Hepatocyte (in vitro differentiated cells): ENCODE data around the gene HERC6. TPM values are rescaled to one million over a fixed set of nuclear protein-coding genes. Genes with fewer than 3 reads are reported as not detected.
"Not testable (repeated sequence)": the region's sequence is repeated elsewhere in the genome, so short reads cannot be mapped to it uniquely, and the experiment has no call there.

ENCODE experiments used
- DNase-seq: peaks from one replicate; pipeline ENCODE4 v3.0.0-alpha.2; 2016; ENCODE audit warnings: low spot score
- H2AFZ ChIP-seq: fragments of 200-600 bp; sonication (generic); 2 replicates; pipeline ENCODE4 v1.6.0; 2016; ENCODE audit warnings: antibody characterized with exemption, mild to moderate bottlenecking
- H3K27ac ChIP-seq: fragments of 200-600 bp; sonication (generic); 2 replicates; pipeline ENCODE4 v1.5.1; 2016; ENCODE audit warnings: mild to moderate bottlenecking
- H3K27me3 ChIP-seq: fragments of 200-600 bp; sonication (generic); 2 replicates; pipeline ENCODE4 v1.6.1; 2016
- H3K36me3 ChIP-seq: fragments of 200-600 bp; sonication (generic); replicated peaks from 2 replicates; pipeline ENCODE4 v1.5.1; 2016; ENCODE audit warnings: low read depth; ENCODE audit not compliant: insufficient read depth
- H3K4me1 ChIP-seq: fragments of 200-600 bp; sonication (generic); 2 replicates; pipeline ENCODE4 v1.5.1; 2016; ENCODE audit warnings: mild to moderate bottlenecking, moderate library complexity; ENCODE audit not compliant: insufficient read depth
- H3K4me2 ChIP-seq: fragments of 200-600 bp; sonication (generic); 2 replicates; pipeline ENCODE4 v1.6.0; 2016
- H3K4me3 ChIP-seq: fragments of 200-600 bp; sonication (generic); 2 replicates; pipeline ENCODE4 v1.5.1; 2016; ENCODE audit warnings: mild to moderate bottlenecking
- H3K79me2 ChIP-seq: fragments of 200-600 bp; sonication (generic); 2 replicates; pipeline ENCODE4 v1.6.0; 2017; ENCODE audit warnings: mild to moderate bottlenecking
- H3K9me2 ChIP-seq: fragments of 200-600 bp; sonication (generic); replicated peaks from 2 replicates; pipeline ENCODE4 v1.6.0; 2017; ENCODE audit warnings: mild to moderate bottlenecking; ENCODE audit not compliant: insufficient read depth
- H3K9me3 ChIP-seq: fragments of 200-600 bp; sonication (generic); 2 replicates; pipeline ENCODE4 v1.5.1; 2016; ENCODE audit warnings: low read depth, mild to moderate bottlenecking
- H4K20me1 ChIP-seq: fragments of 200-600 bp; sonication (generic); 2 replicates; pipeline ENCODE4 v1.6.0; 2016; ENCODE audit warnings: mild to moderate bottlenecking; ENCODE audit not compliant: insufficient read depth, poor library complexity, severe bottlenecking
- EZH2 ChIP-seq: fragments of 200-600 bp; sonication (generic); IDR thresholded peaks from 2 replicates; pipeline ENCODE4 v1.6.1; 2016; ENCODE audit warnings: antibody characterized with exemption, mild to moderate bottlenecking, borderline replicate concordance
- EZH2phosphoT487 ChIP-seq: fragments of 200-600 bp; sonication (generic); IDR thresholded peaks from one replicate; pipeline ENCODE4 v1.6.1; 2018; ENCODE audit warnings: antibody characterized with exemption, mild to moderate bottlenecking, low read depth, moderate library complexity; ENCODE audit not compliant: unreplicated experiment, severe bottlenecking
- WGBS: methylation state at CpG from one replicate; pipeline ENCODE4 v1.1.6; 2016; ENCODE audit warnings: low lambda C conversion rate; ENCODE audit errors: missing lambda C conversion rate; 5-methylcytosine and 5-hydroxymethylcytosine counted together
- polyA plus RNA-seq: library from polyadenylated mRNA; unstranded; fragments of >200 nt; fragmentation: Nextera tagmentation; extraction: Ambion mirVana; gene quantifications from 2 replicates; pipeline ENCODE4 v1.2.1, GENCODE V29; 2016
- total RNA-seq: library from RNA; depleted of rRNA; stranded (reverse); fragments of >200 nt; gene quantifications from 2 replicates; pipeline ENCODE4 v1.2.3, GENCODE V29; 2014
- TF ChIP-seq, protein P1 (sequence below): fragments of 200-600 bp; sonication (generic); IDR thresholded peaks from 2 replicates; pipeline ENCODE4 v1.5.1; 2016; ENCODE audit warnings: antibody characterized with exemption, mild to moderate bottlenecking; ENCODE audit not compliant: poor library complexity

The HERC6 gene
- total and polyA plus RNA-seq, 2 experiments from 2014 or later = 5.9 to 6.9 TPM

DNA sequence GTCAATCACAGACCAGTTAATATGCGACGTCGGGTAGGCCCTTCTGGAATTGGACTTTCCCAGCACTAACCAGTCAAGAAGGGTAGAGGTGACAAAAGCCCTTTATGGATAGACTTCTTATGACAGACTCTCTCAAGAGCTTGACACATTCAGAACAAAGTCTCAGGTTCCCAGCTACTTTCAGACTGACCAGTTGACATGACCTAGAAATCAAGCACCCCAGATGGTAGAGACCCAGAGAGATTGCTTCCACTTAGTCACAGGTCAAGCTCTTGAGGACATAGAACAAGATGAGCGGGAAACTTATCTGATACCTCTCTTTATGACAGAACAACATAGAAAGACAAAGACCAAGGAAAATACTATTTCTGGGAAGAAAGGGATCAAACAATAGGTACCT, 21.4 kb upstream of the HERC6 start:
- no peaks in the 10 kb centered on the region for H3K9me3 ChIP-seq
- H3K36me3 ChIP-seq = no peaks in the 10 kb centered on the region
- no peak overlapping the region for H3K4me2 ChIP-seq
- 99% methylated on average over 4 of the region's 4 CpGs for WGBS
- H3K4me1 ChIP-seq = no peaks in the 10 kb centered on the region
- DNase-seq = no peak
- no peak overlapping the region for H2AFZ ChIP-seq
- no peak overlapping the region for H3K4me3 ChIP-seq
- no peak overlapping the region for H3K27ac ChIP-seq
- H3K9me2 ChIP-seq = no peaks in the 10 kb centered on the region
- TF ChIP-seq EZH2phosphoT487 (no peak), EZH2 (no peak)
- TF ChIP-seq, protein P1, sequence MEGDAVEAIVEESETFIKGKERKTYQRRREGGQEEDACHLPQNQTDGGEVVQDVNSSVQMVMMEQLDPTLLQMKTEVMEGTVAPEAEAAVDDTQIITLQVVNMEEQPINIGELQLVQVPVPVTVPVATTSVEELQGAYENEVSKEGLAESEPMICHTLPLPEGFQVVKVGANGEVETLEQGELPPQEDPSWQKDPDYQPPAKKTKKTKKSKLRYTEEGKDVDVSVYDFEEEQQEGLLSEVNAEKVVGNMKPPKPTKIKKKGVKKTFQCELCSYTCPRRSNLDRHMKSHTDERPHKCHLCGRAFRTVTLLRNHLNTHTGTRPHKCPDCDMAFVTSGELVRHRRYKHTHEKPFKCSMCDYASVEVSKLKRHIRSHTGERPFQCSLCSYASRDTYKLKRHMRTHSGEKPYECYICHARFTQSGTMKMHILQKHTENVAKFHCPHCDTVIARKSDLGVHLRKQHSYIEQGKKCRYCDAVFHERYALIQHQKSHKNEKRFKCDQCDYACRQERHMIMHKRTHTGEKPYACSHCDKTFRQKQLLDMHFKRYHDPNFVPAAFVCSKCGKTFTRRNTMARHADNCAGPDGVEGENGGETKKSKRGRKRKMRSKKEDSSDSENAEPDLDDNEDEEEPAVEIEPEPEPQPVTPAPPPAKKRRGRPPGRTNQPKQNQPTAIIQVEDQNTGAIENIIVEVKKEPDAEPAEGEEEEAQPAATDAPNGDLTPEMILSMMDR = no peak
- no peaks in the 10 kb centered on the region for H3K27me3 ChIP-seq
- H3K79me2 ChIP-seq = no peaks in the 10 kb centered on the region
- no peaks in the 10 kb centered on the region for H4K20me1 ChIP-seq

DNA sequence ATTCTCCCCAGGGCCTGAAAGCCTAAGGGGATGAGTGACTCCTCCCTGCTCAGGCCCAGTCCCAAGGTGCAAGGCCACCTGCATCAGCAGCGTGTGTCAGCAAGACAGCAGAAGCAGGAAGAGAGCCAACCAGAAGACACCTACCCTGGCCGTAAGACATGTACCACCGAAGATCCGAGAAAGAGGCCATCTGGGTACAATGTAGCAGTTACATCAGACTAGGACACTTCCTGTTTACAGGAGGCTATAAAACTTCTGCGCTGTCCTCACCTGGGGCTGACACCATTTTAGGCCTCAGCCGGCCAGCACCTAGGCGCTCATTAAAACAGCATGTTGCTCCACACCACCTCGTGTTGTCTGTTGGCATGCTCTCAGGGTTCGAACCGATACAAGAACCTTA, 19.1 kb upstream of the HERC6 start:
- no peak overlapping the region for H3K27ac ChIP-seq
- no peaks in the 10 kb centered on the region for H3K36me3 ChIP-seq
- no peaks in the 10 kb centered on the region for H3K79me2 ChIP-seq
- H3K4me2 ChIP-seq = no peak overlapping the region
- no peak overlapping the region for H3K4me3 ChIP-seq
- no peaks in the 10 kb centered on the region for H4K20me1 ChIP-seq
- DNase-seq = no peak
- H3K4me1 ChIP-seq = no peaks in the 10 kb centered on the region
- H3K9me2 ChIP-seq = no peaks in the 10 kb centered on the region
- TF ChIP-seq, protein P1 = no peak
- no peak for TF ChIP-seq EZH2
- TF ChIP-seq EZH2phosphoT487 = no peak
- H3K27me3 ChIP-seq = no peaks in the 10 kb centered on the region
- peaks cover 4% of the 10 kb centered on the region for H3K9me3 ChIP-seq
- H2AFZ ChIP-seq = no peak overlapping the region
- 94% methylated on average over 10 of the region's 10 CpGs for WGBS

DNA sequence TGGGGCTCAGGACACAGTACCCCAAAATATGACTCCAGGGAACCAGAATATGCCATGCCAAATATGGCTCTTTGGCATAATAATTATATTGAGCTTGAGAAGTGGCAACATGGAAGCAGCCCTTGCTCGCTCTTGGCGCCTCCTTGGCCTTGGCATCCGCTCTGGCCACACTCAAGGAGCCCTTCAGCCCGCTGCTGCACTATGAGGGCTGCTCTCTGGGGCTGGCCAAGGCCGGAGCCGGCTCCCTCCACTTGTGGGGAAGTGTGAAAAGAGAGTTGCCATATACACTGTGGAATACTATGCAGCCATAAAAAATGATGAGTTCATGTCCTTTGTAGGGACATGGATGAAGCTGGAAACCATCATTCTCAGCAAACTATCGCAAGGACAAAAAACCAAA, 18.4 kb upstream of the HERC6 start:
- no peaks in the 10 kb centered on the region for H3K9me2 ChIP-seq
- H3K36me3 ChIP-seq = no peaks in the 10 kb centered on the region
- H3K4me3 ChIP-seq = no peak overlapping the region
- H3K27me3 ChIP-seq = no peaks in the 10 kb centered on the region
- no peaks in the 10 kb centered on the region for H4K20me1 ChIP-seq
- TF ChIP-seq EZH2 (no peak), EZH2phosphoT487 (no peak)
- H3K4me2 ChIP-seq = no peak overlapping the region
- no peaks in the 10 kb centered on the region for H3K4me1 ChIP-seq
- WGBS = 92% methylated on average over 7 of the region's 7 CpGs
- no peaks in the 10 kb centered on the region for H3K79me2 ChIP-seq
- no peak overlapping the region for H2AFZ ChIP-seq
- H3K27ac ChIP-seq = no peak overlapping the region
- DNase-seq = no peak
- peaks cover 5% of the 10 kb centered on the region for H3K9me3 ChIP-seq

DNA sequence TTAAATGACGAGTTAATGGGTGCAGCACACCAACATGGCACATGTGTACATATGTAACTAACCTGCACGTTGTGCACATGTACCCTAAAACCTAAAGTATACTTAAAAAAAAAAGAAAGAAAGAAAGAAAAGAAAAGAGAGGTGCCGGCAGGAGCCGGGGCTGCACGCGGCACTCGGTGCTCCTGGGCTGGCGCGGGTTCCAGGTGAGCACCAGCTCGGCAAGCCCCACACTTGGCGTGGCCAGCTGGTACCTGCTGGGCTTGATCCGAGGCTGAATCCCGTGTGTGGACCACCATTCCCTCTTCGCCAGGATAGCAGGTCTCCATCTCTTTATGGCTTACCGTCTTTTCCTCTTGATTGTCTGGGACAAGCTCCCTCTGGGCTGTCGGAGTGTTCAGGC, 17.9 kb upstream of the HERC6 start:
- TF ChIP-seq, protein P1 = no peak
- TF ChIP-seq EZH2phosphoT487 (no peak), EZH2 (no peak)
- Histone ChIP-seq H3K9me3 (peaks cover 5% of the 10 kb centered on the region), H3K27me3 (no peaks in the 10 kb centered on the region), H3K4me1 (no peaks in the 10 kb centered on the region), H3K4me3 (no peak overlapping the region), H2AFZ (no peak overlapping the region), H3K27ac (no peak overlapping the region), H3K9me2 (no peaks in the 10 kb centered on the region), H4K20me1 (no peaks in the 10 kb centered on the region), H3K36me3 (no peaks in the 10 kb centered on the region), H3K4me2 (no peak overlapping the region), H3K79me2 (no peaks in the 10 kb centered on the region)
- no peak for DNase-seq
- 97% methylated on average over 16 of the region's 16 CpGs for WGBS

DNA sequence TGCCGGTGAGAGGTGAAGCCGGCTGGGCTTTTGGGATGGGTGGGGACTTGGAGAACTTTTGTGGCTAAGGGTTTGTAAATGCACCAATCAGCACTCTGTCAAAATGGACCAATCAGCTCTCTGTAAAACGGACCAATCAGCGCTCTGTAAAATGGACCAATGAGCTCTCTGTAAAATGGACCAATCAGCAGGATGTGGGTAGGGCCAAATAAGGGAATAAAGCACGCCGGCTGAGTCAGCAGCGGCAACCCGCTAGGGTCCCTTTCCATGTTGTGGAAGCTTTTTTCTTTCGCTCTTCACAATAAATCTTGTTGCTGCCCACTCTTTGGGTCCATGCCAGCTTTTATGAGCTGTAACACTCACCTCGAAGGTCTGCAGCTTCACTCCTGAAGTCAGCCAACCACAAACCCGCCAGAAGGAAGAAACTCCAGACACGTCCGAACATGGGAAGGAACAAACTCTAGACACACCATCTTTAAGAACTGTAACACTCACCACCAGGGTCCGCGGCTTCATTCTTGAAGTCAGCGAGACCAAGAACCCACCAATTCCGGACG, 17.4 kb upstream of the HERC6 start:
- H3K9me2 ChIP-seq, H3K4me2 ChIP-seq, H3K4me1 ChIP-seq, H3K79me2 ChIP-seq, H4K20me1 ChIP-seq, H3K27me3 ChIP-seq, H3K36me3 ChIP-seq, DNase-seq, H3K9me3 ChIP-seq, H3K27ac ChIP-seq, H3K4me3 ChIP-seq, H2AFZ ChIP-seq: not testable (repeated sequence)
- WGBS = 96% methylated on average over 18 of the region's 18 CpGs
